Colonic mucosa (tissue), 4 donors: ENCODE measurements around the gene MAP3K10. TPM values are rescaled to one million over a fixed set of nuclear protein-coding genes. Genes with fewer than 3 reads are reported as not detected.
A peak's percentile ranks its signal among the peaks of the same experiment; 100 is the strongest.
"Not testable (repeated sequence)": the region's sequence is repeated elsewhere in the genome, so short reads cannot be mapped to it uniquely, and the experiment has no call there.

Source experiments
- DNase-seq: peaks from one replicate; pipeline ENCODE4 v3.0.0-alpha.2; 2020
- H3K27ac ChIP-seq: fragments of 200-600 bp; one replicate; pipeline ENCODE4 v1.8.0; 2021
- H3K27me3 ChIP-seq: fragments of 200-600 bp; one replicate; pipeline ENCODE4 v1.8.0; 2021
- H3K36me3 ChIP-seq: fragments of 200-600 bp; one replicate; pipeline ENCODE4 v1.8.0; 2021
- H3K4me1 ChIP-seq: fragments of 200-600 bp; one replicate; pipeline ENCODE4 v1.8.0; 2021; ENCODE audit warnings: mild to moderate bottlenecking
- H3K4me3 ChIP-seq: fragments of 200-600 bp; one replicate; pipeline ENCODE4 v1.8.0; 2021
- H3K9ac ChIP-seq, 2 donors: one replicate each; pipeline ENCODE4 v1.7.0; 2013; ENCODE audit warnings: control low read depth in 2 of 2, low read depth in 2 of 2, low read length in 2 of 2
- H3K9me3 ChIP-seq: fragments of 200-600 bp; one replicate; pipeline ENCODE4 v1.8.0; 2021
- CTCF ChIP-seq: fragments of 200-600 bp; IDR thresholded peaks from one replicate; pipeline ENCODE4 v1.8.0; 2022; ENCODE audit warnings: antibody characterized with exemption, mild to moderate bottlenecking
- intact Hi-C: fragments of 100-400 bp; cut with DNase I; formaldehyde crosslinking; loops from one replicate; pipeline ENCODE4 v1.14.1; 2022
- total RNA-seq, 2 donors: library from RNA; stranded (reverse); fragmentation: NEBNext Ultra II Directional in 1 of 2; extraction: Animal tissue kit (Norgen Biotek cat#: 25700) in 1 of 2; gene quantifications; one replicate each; pipeline ENCODE4 v1.2.1, GENCODE V29; 2021
- donor health status: healthy.
- donor health status: DM: no; HTN: no; CAD: no.
- donor health status: DM: no; HTN: no; CAD: no.

MAP3K10 gene
- total RNA-seq, 2 donors from 2014 or later = 9.1 to 10.9 TPM

GRCh38 chr19:40165362-40165937 lies 25.8 kb upstream of the MAP3K10 start:
- Histone ChIP-seq H3K36me3 (no peaks in the 10 kb centered on the region), H3K4me1 (no peaks in the 10 kb centered on the region), H3K9ac (no peak overlapping the region), H3K27ac (no peak overlapping the region), H3K9me3 (no peaks in the 10 kb centered on the region), H3K4me3 (no peak overlapping the region), H3K27me3 (no peaks in the 10 kb centered on the region)
- peak; percentile 42 for TF ChIP-seq CTCF
- peak; percentile 62 for DNase-seq
- intact Hi-C loops = no loop called here

DNA sequence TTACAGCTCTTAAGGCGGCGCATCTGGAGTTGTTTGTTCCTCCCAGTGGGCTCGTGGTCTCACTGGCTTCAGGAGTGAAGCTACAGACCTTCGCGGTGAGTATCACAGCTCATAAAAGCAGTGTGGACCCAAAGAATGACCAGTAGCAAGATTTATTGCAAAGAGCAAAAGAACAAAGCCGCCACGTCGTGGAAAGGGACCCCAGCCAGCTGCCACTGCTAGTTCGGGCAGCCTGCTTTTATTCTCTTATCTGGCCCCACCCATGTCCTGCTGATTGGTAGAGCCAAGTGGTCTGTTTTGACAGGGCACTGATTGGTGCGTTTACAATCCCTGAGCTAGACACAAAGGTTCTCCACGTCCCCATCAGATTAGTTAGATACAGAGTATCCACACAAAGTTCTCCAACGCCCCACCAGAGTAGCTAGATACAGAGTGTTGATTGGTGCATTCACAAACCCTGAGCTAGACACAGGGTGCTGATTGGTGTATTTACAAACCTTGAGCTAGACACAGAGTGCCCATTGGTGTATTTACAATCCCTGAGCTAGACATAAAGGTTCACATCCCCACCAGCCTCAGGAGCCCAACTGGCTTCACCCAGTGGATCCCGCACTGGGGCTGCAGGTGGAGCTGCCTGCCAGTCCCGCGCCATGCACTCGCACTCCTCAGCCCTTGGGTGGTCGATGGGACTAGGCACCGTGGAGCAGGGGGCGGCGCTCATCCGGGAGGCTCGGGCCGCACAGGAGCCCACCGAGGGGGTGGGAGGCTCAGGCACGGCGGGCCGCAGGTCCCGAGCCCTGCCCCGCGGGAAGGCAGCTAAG lies 21.5 kb upstream of the MAP3K10 start:
- H3K27ac ChIP-seq, H3K9ac ChIP-seq, DNase-seq, H3K36me3 ChIP-seq, H3K4me1 ChIP-seq, H3K9me3 ChIP-seq, H3K27me3 ChIP-seq, H3K4me3 ChIP-seq, intact Hi-C loops: not testable (repeated sequence)

- H3K36me3 ChIP-seq, H3K9ac ChIP-seq, H3K27ac ChIP-seq, DNase-seq, H3K9me3 ChIP-seq, H3K4me3 ChIP-seq, H3K4me1 ChIP-seq, H3K27me3 ChIP-seq, intact Hi-C loops: not testable (repeated sequence)
Measured at GRCh38 chr19:40170303-40170989, 20.8 kb upstream of the MAP3K10 start.

GRCh38 chr19:40171293-40171692 lies 19.9 kb upstream of the MAP3K10 start:
- H3K27ac ChIP-seq, H3K4me3 ChIP-seq, intact Hi-C loops, H3K9ac ChIP-seq, DNase-seq, H3K9me3 ChIP-seq, H3K4me1 ChIP-seq, H3K27me3 ChIP-seq, H3K36me3 ChIP-seq: not testable (repeated sequence)

DNA sequence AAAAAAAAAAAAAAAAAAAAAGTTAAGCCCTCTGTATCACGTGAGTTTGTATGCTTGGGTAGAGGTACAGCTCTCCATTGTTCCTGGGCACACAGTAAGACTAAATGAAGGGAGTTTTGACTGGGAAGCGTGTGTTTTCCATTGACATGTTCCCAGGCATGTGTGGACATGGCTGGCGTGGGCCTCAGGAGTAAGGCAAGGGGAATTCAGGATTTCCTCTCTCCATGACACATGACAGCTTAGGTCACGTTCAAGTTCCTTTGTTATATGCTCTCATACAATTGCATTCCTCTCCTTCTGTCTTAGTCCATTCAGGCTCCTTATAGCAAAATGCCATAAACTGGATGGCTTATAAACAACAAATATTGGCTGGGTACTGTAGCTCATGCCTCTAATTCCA lies 17.1 kb upstream of the MAP3K10 start:
- Histone ChIP-seq H3K27me3 (no peaks in the 10 kb centered on the region), H3K4me3 (no peak overlapping the region), H3K9ac (no peak overlapping the region), H3K9me3 (no peaks in the 10 kb centered on the region), H3K27ac (no peak overlapping the region), H3K4me1 (no peaks in the 10 kb centered on the region), H3K36me3 (no peaks in the 10 kb centered on the region)
- intact Hi-C loops = no loop called here
- TF ChIP-seq CTCF = no peak
- DNase-seq = no peak

DNA sequence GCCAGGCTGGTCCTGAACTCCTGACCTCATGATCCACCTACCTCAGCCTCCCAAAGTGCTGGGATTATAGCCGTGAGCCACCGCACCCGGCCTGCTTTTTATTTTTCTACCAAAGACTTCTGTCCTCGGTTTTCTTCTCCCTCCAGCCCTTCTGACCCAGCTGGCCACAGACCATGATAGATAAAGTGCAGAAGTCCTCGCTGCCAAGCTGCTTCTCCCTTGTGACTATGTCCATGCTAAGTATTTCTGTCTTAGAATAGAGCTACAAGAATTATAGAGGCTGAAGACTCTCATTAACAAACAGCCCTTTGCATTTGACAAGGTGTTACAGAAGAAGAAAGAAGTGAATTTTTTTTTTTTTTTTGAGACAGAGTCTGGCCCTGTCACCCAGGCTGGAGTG lies 15.4 kb upstream of the MAP3K10 start:
- Histone ChIP-seq H3K27me3 (no peaks in the 10 kb centered on the region), H3K36me3 (no peaks in the 10 kb centered on the region), H3K9ac (no peak overlapping the region), H3K4me3 (no peak overlapping the region), H3K9me3 (no peaks in the 10 kb centered on the region), H3K27ac (no peak overlapping the region), H3K4me1 (no peaks in the 10 kb centered on the region)
- TF ChIP-seq CTCF = no peak
- intact Hi-C loops = no loop called here
- no peak for DNase-seq
